CD1c-positive myeloid dendritic cell (primary cell): ENCODE measurements around the gene PPP2R3A.
"Not testable (repeated sequence)": the region's sequence is repeated elsewhere in the genome, so short reads cannot be mapped to it uniquely, and the experiment has no call there.

Source experiments
- DNase-seq: peaks from one replicate; pipeline ENCODE4 v3.0.0-alpha.2; 2016; ENCODE audit errors: extremely low spot score

Gene PPP2R3A

DNA sequence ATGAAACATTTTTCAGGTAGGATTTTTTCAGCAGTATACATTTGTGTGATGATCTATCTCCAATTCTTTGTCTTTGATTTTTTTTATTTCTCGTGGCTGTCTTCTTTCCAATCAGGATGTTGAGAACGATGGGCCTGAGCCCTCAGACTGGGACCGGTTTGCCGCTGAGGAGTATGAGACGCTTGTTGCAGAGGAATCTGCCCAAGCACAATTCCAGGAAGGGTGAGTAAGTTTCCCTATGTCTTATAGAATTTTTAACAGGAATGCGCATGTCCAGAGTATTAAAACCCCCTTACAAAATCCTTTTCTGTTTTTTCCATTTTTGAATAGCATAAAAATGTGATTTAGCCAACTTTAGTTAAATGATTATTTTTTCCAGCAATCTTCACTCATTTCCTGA, 140.6 kb downstream of the PPP2R3A start:
- DNase-seq = no peak

DNA sequence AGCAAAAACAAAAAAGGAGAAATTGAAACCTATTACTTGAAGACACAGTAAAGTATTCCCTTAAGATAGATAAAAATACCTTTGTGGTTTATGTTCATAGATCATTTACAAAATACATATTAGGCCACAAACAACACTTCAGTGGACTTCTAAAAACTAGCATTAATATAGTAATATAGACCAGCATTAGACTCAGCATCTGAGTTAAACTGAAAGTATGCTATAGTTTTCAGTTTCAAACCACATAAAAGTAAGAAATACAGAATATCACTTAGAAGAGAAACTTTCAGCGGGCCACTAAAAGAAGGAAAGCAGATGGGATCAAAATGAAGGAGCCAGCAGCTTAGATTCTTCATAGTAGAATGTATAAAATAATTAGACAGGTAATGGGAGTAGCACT, 144.0 kb downstream of the PPP2R3A start:
- no peak for DNase-seq

DNA sequence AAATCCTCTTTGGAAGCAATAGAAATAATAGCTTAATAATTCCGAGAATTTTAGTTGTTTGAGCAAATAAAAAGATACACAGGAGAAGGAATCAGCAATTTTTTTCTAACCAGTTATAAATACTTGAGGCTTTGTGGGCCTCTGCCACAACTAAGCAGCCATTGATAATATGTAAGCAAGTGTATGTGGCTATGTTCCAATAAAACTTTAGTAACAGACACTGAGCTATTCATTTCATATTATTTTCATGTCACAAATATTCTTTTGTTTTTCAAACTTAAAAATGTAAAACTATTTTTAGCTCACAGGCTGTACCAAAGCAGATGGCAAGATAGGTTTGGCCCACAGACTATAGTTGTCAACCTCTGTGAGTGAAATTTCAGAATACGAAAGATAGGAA, 145.0 kb downstream of the PPP2R3A start:
- DNase-seq = no peak

DNA sequence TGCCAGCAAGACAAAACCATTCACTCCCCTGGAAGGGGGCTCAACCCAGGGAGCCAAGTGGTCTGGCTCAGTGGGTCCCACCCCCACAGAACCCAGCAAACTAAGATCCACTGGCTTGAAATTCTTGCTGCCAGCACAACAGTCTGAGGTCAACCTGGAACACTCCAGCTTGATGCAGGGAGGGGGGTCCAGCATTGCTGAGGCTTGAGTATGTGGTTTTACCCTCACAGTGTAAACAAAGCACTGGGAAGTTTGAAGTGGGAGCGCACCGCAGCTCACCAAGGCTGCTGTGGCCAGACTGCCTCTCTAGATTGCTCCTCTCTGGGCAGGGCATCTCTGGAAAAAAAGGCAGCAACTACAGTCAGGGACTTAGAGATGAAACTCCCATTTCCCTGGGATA, 148.9 kb downstream of the PPP2R3A start:
- no peak for DNase-seq

DNA sequence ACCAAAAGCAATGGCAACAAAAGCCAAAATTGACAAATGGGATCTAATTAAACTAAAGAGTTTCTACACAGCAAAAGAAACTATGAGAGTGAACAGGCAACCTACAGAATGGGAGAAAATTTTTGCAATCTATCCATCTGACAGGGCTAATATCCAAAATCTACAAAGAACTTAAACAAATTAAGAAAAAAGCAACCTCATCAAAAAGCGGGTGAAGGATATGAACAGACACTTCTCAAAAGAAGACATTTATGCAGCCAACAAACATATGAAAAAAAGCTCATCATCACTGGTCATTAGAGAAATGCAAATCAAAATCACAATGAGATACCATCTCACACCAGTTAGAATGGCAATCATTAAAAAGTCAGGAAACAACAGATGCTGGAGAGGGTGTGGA, 153.8 kb downstream of the PPP2R3A start:
- DNase-seq = not testable (repeated sequence)

DNA sequence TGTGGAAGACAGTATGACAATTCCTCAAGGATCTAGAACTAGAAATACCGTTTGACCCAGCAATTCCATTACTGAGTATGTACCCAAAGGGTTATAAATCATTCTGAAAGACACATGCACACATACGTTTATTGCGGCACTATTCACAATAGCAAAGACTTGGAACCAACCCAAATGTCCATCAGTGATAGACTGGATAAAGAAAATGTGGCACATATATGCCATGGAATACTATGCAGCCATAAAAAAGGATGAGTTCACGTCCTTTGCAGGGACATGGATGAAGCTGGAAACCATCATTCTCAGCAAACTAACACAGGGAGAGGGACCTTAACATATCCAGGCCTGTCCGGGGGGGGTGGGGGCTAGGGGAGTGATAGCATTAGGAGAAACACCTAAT, 154.3 kb downstream of the PPP2R3A start:
- DNase-seq = not testable (repeated sequence)

DNA sequence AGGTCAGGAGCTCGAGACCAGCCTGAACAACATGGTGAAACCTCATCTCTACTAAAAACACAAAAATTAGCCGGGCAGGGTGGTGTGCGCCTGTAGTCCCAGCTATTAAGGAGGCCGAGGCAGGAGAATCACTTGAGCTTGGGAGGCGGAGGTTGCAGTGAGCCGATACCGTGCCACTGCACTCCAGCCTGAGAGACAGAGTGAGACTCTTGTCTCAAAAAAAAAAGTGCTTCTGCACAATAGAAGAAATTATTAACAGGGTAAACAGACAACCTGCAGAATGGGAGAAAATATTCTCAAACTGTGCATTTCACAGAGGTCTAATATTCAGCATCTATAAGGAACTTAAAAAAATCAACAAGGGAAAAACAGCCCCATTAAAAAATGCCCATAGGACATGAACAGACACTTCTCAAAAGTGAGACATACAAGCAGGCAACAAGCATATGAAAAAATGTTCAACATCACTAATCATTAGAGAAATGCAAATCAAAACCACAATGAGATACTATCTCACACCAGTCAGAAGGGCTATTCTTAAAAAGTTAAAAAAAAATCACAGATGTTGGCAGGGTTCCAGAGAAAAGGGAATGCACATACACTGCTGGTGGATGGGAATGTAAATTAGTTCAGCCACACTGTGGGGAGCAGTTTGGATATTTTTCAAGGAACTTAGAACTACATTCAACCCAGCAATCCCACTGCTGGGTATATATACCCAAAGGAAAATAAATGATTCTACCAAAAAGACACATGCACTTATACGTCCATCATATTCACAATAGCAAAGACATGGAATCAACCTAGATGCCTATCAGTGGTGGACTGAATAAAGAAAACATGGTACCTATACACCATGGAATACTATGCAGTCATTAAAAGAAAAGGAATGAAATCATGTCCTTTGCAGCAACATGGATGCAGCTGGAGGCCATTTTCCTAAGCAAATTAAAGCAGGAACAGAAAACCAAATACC, 155.1 kb downstream of the PPP2R3A start:
- DNase-seq = no peak

DNA sequence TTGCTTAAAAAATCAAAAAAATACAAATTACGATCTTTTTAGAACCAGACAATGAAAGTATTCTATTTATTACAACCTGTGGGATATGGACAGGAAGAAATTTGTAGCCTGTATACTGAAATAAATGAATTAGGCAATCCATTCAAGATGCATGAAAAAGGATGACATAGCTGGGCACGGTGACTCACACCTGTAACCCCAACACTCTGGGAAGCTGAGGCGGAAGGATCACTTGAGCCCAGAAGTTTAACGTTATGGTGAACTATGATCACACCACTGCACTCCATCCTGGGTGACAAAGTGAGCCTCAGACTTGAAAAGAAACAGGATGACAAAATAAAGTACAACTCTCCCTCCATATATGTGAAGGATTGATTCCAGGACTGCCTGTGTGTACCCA, 156.5 kb downstream of the PPP2R3A start:
- DNase-seq = no peak

DNA sequence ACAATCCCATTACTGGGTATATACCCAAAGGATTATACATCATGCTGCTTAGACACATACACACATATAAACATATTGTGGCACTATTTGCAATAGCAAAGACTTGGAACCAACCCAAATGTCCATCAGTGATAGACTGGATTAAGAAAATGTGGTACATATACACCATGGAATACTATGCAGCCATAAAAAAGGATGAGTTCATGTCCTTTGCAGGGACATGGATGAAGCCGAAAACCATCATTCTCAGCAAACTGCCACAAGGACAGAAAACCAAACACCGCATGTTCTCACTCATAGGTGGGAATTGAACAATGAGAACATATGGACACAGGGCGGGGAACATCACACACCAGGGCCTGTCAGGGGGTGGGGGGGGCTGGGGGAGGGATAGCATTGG, 166.1 kb downstream of the PPP2R3A start:
- DNase-seq = not testable (repeated sequence)

DNA sequence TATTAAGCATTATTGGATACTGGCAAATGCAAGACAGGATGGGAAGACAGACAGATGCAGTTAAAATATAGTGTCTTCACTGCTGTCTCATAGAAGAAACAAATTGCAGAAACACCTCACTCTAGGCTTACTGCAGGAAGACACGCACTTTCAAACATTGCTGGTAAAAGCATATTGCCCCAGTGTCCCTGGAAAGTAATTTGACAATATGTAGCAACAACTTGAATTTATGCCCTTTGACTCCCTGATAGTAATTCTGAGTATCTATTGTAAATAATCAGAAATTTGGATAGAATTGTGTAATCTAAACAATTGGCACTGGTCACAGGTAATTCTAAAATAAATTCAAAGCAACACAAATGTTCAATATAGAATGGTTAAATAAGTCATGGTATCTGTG, 168.6 kb downstream of the PPP2R3A start:
- no peak for DNase-seq

DNA sequence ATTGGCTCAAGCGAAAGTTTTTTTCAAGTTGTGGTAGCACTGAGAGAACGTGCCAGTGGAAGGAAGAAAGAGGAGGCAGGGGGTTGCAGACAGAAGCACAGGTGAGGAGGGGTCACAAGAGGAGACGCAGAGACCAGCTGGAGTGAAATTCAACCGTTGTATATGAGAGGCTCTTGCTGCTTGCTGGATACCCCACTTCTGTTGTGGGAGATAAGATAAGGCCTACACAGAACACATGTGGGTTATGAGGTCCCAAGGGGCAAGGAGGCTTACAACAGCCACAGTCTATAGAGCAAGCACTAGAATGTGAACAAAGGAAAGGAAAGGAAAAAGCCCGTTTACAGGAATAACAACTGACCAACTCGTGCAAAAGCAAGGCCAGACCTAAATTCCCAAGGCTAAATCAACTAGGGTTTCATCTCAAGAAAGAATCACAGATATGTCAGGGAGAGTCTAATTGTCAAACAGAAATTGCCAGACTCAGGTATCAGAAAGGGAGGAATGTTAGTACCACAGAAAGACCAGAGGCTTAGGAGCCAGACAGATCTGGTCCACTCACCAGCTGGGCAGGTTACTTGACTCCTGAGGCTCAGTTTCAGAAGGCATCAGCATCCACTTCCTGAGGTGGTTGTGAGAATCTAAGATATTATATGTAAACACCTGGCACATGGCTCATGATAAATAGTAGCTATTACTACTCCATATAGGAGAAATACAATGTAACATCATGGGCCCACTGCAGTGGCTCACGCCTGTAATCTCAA, 169.7 kb downstream of the PPP2R3A start:
- DNase-seq = no peak

DNA sequence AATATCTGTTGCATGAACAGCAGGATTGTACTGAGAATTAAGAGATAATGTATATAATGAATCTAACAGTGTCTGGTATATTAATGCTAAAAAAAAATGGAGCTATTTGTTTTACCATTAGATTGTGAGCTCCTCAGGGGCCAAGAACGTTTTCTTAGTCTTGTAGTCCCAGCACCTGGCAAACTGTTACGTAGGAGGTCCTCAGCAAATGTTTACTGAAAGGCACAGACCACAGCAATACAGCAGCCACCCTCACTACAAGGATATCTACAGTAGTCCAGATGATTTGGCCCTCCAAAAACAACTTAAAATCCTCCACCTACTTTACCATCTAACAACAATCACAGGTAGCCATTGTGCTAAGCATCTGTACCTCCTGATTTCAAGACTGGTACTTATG, 170.9 kb downstream of the PPP2R3A start:
- no peak for DNase-seq

DNA sequence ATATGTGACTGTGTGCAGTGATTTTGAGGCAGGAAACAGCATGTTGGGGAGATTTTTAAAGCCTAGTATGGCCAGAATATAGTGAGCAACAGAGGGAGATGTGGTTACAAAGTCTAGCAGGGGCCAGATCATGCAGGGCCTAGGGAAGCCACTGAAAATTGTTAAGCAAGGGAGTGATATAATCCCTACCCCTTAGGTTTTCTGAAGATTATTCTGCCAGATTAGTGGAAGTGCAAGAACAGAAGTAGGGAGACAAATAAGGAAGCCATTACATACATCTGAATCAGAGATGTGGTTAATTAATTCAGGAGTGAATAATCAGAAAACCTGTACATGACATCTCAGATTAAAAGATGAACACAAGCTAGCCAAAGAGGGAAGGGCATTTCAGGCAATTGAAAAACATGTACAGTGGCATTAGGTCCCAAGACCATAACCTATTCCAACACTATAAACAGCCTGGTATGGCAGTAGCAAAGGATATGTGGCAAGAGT, 175.8 kb downstream of the PPP2R3A start:
- DNase-seq = no peak

DNA sequence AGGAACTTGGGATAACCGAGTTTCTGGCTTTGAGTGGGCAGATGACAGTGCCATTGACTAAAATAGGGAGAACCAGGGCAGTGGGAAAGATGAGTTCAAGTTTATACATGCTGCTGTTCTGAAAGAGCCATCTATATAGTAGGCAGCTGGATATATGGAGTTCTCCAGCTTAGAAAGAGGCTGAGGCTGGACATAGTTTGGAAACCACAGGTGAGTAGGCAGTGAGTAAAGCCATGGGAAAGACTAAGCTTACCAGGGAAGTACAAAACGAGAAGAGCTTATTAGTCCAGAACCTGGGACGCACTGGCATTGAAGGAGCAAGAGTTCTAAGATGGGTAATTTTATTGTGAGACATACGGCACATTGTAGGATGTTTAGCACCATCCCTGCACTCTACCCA, 176.4 kb downstream of the PPP2R3A start:
- DNase-seq = peak; percentile 43

DNA sequence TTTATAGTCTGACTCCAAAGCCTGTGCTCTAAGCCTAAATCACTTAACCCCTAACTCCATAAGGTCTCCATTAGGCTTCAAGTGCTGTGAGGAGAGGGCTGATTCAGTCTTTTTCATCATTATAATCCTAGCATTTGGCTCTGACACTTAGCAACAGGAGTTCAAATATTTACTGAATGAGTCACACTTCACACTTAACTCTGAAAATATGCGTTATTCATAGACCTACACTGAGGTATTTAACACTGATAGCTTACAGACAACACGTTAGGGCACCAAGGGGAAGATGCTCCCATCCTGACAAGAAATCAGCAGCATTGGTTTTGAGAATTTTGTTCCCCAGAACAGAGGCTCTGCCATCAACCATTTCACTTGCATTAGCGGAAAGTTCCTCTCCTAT, 177.1 kb downstream of the PPP2R3A start:
- DNase-seq = no peak

DNA sequence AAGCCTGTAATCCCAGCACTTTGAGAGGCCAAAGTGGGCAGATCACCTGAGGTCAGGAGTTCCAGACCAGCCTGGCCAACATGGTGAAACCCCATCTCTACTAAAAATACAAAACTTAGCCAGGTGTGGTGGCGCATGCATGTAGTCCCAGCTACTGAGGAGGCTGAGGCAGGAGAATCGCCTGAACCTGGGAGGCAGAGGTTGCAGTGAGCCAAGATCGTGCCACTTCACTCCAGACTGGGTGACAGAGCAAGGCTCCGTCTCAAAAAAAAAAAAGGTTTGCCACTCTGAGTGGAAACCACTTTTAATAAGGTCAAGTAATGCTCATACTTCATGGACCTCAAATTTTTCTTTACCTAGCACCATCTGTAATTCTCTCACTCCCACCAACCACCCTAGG, 178.9 kb downstream of the PPP2R3A start:
- DNase-seq = not testable (repeated sequence)

DNA sequence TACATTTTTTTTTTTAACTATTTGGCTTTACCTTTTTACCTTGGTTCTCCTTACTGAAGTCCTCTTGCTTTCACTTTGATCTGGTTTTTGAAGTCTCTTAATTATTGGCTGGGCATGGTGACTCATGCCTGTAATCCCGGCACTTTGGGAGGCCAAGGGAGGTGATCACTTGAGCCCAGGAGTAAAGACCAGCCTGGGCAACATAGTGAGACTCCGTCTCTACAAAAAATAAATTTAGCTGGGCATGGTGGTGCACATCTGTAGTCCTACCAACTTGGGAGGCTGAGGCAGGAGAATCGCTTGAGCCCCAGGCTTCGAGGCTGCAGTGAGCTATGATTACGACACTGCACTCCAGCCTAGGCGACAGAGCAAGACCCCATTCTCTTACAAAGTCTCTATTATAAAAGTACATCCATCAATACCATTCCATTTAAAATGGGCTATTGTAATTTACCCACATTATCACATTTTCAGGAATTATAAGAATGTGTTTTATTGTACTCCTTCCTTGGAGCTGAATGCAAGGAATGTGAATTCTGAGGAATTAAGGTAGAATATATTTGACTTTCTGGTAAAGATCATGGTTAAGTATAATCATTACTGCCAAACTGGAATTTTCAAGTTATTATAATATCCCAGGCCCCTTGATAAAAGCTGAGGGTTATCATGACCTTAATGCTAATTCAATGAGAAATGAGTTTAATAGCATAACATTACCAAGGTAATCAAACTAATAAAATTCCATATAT, 181.6 kb downstream of the PPP2R3A start:
- no peak for DNase-seq

DNA sequence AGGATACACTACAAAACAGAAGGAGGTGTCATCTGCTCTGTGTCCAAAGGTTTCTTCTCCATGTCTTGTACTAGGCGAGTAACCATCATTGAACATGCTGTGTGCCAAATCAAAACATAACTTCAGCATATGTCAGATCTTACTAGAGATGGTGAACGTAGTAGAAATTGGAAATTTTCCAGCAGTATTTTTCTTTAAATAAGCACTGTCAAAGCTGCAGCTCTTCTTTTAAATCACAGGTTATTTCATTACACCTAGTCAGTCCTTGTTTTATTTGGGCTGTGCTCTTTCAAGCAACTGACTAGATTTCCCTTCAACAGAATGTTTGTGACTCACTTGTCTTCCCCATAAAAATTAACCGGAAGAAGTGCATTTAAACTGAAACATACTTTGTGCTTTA, 184.1 kb downstream of the PPP2R3A start:
- no peak for DNase-seq

DNA sequence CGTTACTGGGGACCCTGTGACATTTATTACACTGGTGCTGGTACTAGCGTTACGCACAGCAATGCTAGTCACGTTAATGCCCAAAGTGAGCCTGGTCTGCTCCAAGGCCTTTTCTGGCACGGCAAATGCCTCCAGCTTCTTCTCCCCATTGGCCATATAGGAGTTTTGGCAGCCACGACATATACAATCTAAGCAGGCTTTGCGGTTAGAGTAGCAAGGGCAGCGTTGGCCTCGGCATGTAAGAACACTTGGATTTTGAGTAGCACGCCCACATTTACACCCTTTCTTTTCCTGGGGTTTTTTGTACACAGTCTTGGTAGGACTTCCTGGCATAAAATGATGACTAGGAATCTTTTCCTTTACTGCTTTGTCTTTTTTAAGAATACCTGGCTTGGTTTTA, 185.7 kb downstream of the PPP2R3A start:
- no peak for DNase-seq

DNA sequence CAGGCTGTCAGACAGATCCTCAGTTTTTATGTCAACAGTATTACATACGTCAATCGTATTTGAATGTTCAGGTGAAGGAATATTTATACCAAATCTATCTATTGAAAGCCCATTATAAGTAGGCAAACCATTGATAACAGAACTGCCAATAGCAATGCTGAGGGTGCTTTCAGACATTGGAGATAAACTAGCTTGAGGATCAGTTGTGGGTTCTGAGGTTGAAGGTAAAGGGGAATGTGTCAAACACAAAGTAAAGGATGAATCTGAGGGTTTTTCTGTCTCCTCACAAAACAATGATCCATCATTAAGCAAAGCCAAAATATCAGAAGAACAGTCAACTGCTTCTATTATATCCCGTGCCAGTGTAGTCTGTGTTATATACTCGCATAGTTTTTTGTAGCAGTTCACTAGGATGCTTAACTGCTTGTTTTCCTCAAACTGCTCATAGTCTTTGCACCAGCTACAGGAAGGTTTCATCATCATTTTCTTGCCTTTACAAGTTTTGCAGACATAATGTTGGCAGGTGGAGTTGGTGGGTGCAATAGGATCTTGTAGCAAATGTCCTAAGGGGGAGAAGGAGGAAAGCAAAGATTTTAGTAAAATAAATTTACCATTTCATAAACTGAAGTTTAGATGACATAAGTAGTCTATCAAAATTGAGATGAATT, 186.8 kb downstream of the PPP2R3A start:
- no peak for DNase-seq

DNA sequence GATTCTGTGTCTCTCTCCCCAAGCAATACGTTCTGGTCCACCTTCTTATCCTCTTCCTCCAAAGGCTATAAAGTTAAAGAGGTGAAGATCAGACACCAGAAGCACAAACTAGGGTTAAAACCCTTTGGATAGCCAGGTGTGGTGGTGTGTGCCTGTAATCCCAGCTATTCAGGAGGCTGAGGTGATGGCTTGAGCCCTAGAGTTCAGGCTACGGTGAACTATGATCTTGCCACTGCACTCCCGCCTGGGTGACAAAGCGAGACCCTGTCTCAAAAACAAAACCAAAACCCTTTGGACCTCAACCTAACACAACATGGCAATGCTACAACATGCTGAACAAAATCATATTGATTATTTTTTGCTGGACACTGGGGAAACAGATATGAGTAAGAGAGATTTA, 187.4 kb downstream of the PPP2R3A start:
- no peak for DNase-seq

DNA sequence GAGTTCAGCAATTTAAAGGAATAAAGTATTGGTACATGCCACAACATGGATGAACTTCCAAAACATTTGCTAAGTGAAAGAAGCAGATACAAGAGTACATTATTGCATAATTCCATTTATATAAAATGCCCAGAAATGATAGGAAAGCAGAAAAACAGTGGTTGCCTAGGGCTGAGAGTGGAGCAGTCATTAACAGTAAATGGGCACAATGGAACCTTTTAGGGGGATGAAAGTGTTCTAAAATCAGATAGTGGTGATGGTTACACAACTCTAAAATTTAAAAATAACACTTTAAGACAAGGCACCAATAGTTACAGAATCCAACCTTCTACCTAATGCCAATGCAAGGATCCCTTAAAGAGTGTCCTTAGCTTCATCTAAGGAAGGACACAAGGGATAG, 196.0 kb downstream of the PPP2R3A start:
- DNase-seq = no peak
